CD4-positive, alpha-beta T cell (primary cell): ENCODE data around the gene ADGRG6. TPM values are rescaled to one million over a fixed set of nuclear protein-coding genes. Genes with fewer than 3 reads are reported as not detected.
"Not testable (repeated sequence)": the region's sequence is repeated elsewhere in the genome, so short reads cannot be mapped to it uniquely, and the experiment has no call there.

Source experiments
- ATAC-seq: fragments of 200-7000 bp; cut with Tn5 transposase; one replicate; pipeline ENCODE4 v1.10.0; 2022; ENCODE audit warnings: mild to moderate bottlenecking; ENCODE audit not compliant: poor library complexity
- CTCF ChIA-PET: fragments of 350-600 bp; sonication (Branson Sonifier 250); formaldehyde crosslinking; loops from one replicate; lab custom pipeline; 2021; ENCODE audit warnings: antibody characterized with exemption, inconsistent platforms; lab: Charles Lee
- POLR2A ChIA-PET: fragments of 350-600 bp; sonication (Branson Sonifier 250); formaldehyde crosslinking; loops from one replicate; lab custom pipeline; 2021; ENCODE audit warnings: antibody characterized with exemption, inconsistent platforms; lab: Charles Lee
- DNase-seq, 14 experiments: peaks; one replicate each; pipeline ENCODE4 v3.0.0-alpha.2; 2013 to 2020; ENCODE audit warnings: mixed read lengths in 2 of 14
- H3K27ac ChIP-seq, 2 donors: one replicate each; pipeline versions ENCODE4 v1.5.1 to v1.7.0; 2013; ENCODE audit warnings: low read length in 2 of 2, low read depth in 1 of 2, mild to moderate bottlenecking in 1 of 2
- H3K27me3 ChIP-seq, 2 experiments: 1 replicate in 1 of 2; 2 replicates in 1 of 2; pipeline versions ENCODE4 v1.6.1 to v1.7.0; 2013; ENCODE audit warnings: low read length in 2 of 2, control low read depth in 1 of 2, mild to moderate bottlenecking in 1 of 2, moderate library complexity in 1 of 2; ENCODE audit not compliant: insufficient read depth in 2 of 2, control insufficient read depth in 1 of 2
- H3K36me3 ChIP-seq: one replicate; pipeline ENCODE4 v1.6.1; 2013; ENCODE audit warnings: low read length, control low read depth; ENCODE audit not compliant: insufficient read depth
- H3K4me1 ChIP-seq: one replicate; pipeline ENCODE4 v1.6.1; 2013; ENCODE audit warnings: low read length, control low read depth; ENCODE audit not compliant: insufficient read depth
- H3K4me3 ChIP-seq: one replicate; pipeline ENCODE4 v1.5.1; 2013; ENCODE audit warnings: mild to moderate bottlenecking, low read length, moderate library complexity
- H3K9me3 ChIP-seq, 2 experiments: 1 replicate in 1 of 2; 2 replicates in 1 of 2; pipeline versions ENCODE4 v1.6.1 to v1.7.0; 2013; ENCODE audit warnings: low read length in 2 of 2, mild to moderate bottlenecking in 2 of 2, control low read depth in 1 of 2, moderate library complexity in 1 of 2; ENCODE audit not compliant: control insufficient read depth in 1 of 2, insufficient read depth in 1 of 2
- H3K27ac Mint-ChIP-seq: one replicate; pipeline ENCODE4 v1.8.0; 2020; ENCODE audit warnings: mixed read lengths
- H3K27me3 Mint-ChIP-seq: one replicate; pipeline ENCODE4 v1.8.0; 2021; ENCODE audit warnings: mixed read lengths
- H3K36me3 Mint-ChIP-seq: one replicate; pipeline ENCODE4 v1.8.0; 2021; ENCODE audit warnings: low read depth, mixed read lengths
- H3K4me1 Mint-ChIP-seq: one replicate; pipeline ENCODE4 v1.8.0; 2021; ENCODE audit warnings: low read depth, mixed read lengths
- H3K4me3 Mint-ChIP-seq: one replicate; pipeline ENCODE4 v1.8.0; 2020; ENCODE audit warnings: mild to moderate bottlenecking, mixed read lengths
- H3K9me3 Mint-ChIP-seq: one replicate; pipeline ENCODE4 v1.8.0; 2020; ENCODE audit warnings: mixed read lengths
- intact Hi-C, 2 experiments: fragments of 100-400 bp; cut with DNase I in 1 of 2; cut with micrococcal nuclease in 1 of 2; formaldehyde crosslinking; loops; one replicate each; pipeline versions ENCODE4 v1.15.1 to v1.9.0; 2023 to 2025; cut with DNase I, micrococcal nuclease
- total RNA-seq, 174 experiments: library from RNA in 2 of 174; stranded (reverse) in 2 of 174; gene quantifications; one replicate each; pipeline ENCODE4 v1.2.3 and lab custom pipeline; 2021 to 2026
- TF ChIP-seq, protein P1 (sequence below): fragments of 200-600 bp; IDR thresholded peaks from one replicate; pipeline ENCODE4 v1.8.0; 2022; ENCODE audit warnings: antibody characterized with exemption, mild to moderate bottlenecking

The ADGRG6 gene
- total RNA-seq, 2 experiments from 2014 or later, result 0.31 to 0.63 TPM

DNA sequence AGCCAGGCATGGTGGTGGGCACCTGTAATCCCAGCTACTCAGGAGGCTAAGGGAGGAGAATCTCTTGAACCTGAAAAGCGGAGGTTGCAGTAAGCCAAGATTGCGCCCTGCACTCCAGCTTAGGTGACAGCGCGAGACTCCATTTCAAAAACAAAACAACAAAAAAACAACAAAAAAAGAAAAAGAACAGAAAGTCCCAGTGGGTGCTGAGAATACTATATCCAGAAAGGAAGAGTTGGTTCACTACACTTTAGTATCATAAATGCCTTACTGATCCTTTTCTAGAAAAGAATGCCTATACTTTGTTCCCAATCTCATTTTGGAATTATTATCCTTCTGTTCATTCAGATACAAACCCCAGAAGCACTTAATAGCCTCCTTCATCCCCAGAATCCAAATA, 20.9 kb upstream of the ADGRG6 start:
- ChIA-PET CTCF (no interaction called here), POLR2A (no interaction called here)
- intact Hi-C loops, result no loop called here
- Mint-ChIP-seq H3K4me3 (no peak overlapping the region), H3K27ac (no peak overlapping the region), H3K36me3 (no peaks in the 10 kb centered on the region), H3K9me3 (peaks cover 3% of the 10 kb centered on the region), H3K4me1 (no peaks in the 10 kb centered on the region), H3K27me3 (no peaks in the 10 kb centered on the region)
- DNase-seq, result no peak
- Histone ChIP-seq H3K4me3 (no peak overlapping the region), H3K36me3 (no peaks in the 10 kb centered on the region), H3K27ac (no peak overlapping the region), H3K9me3 (peaks cover 0 to 7% of the 10 kb centered on the region in 2 experiments), H3K27me3 (no peaks in the 10 kb centered on the region), H3K4me1 (no peaks in the 10 kb centered on the region)
- TF ChIP-seq, protein P1, sequence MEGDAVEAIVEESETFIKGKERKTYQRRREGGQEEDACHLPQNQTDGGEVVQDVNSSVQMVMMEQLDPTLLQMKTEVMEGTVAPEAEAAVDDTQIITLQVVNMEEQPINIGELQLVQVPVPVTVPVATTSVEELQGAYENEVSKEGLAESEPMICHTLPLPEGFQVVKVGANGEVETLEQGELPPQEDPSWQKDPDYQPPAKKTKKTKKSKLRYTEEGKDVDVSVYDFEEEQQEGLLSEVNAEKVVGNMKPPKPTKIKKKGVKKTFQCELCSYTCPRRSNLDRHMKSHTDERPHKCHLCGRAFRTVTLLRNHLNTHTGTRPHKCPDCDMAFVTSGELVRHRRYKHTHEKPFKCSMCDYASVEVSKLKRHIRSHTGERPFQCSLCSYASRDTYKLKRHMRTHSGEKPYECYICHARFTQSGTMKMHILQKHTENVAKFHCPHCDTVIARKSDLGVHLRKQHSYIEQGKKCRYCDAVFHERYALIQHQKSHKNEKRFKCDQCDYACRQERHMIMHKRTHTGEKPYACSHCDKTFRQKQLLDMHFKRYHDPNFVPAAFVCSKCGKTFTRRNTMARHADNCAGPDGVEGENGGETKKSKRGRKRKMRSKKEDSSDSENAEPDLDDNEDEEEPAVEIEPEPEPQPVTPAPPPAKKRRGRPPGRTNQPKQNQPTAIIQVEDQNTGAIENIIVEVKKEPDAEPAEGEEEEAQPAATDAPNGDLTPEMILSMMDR, result no peak
- ATAC-seq, result no peak

DNA sequence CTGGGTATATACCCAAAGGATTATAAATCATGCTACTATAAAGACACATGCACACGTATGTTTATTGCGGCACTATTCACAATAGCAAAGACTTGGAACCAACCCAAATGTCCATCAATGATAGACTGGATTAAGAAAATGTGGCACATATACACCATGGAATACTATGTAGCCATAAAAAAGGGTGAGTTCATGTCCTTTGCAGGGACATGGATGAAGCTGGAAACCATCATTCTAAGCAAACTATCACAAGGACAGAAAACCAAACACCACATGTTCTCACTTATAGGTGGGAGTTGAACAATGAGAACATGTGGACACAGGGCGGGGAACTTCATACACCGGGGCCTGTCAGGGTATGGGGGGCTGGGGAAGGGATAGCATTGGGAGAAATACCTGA, 18.7 kb upstream of the ADGRG6 start:
- H3K27me3 Mint-ChIP-seq, H3K4me1 Mint-ChIP-seq, H3K27ac Mint-ChIP-seq, intact Hi-C loops, DNase-seq, H3K27me3 ChIP-seq, H3K36me3 Mint-ChIP-seq, H3K4me1 ChIP-seq, CTCF ChIA-PET, H3K4me3 ChIP-seq, H3K27ac ChIP-seq, H3K9me3 ChIP-seq, H3K4me3 Mint-ChIP-seq, H3K9me3 Mint-ChIP-seq, POLR2A ChIA-PET, H3K36me3 ChIP-seq, ATAC-seq: not testable (repeated sequence)

DNA sequence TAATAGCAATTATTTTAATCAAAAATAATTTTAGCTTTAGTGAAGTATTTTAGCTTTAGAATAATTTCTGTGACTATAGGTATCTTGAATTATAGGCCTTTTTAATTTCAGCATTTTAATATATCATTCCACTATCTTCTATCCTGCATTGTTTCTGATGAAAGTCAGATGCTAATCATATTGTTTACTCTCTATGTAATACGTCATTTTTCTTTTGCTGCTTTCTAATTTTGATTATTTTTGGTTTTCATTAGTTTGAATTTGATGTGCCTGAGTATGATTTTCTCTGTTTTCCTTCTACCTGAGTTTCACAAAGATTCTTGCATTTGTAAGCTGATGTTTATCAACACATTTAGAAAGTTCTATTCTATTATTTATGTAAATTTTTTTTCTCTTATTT, 17.4 kb upstream of the ADGRG6 start:
- POLR2A ChIA-PET, result no interaction called here
- TF ChIP-seq, protein P1, result no peak
- no peak overlapping the region for H3K27ac Mint-ChIP-seq
- no peaks in the 10 kb centered on the region for H3K27me3 Mint-ChIP-seq
- no peaks in the 10 kb centered on the region for H3K36me3 ChIP-seq
- H3K36me3 Mint-ChIP-seq, result no peaks in the 10 kb centered on the region
- H3K27ac ChIP-seq, result no peak overlapping the region
- no peak for ATAC-seq
- intact Hi-C loops, result no loop called here
- H3K9me3 Mint-ChIP-seq, result peaks cover 3% of the 10 kb centered on the region
- H3K4me1 Mint-ChIP-seq, result no peaks in the 10 kb centered on the region
- no peak for DNase-seq
- CTCF ChIA-PET, result no interaction called here
- H3K4me3 ChIP-seq, result no peak overlapping the region
- no peak overlapping the region for H3K4me3 Mint-ChIP-seq
- H3K4me1 ChIP-seq, result no peaks in the 10 kb centered on the region
- no peaks in the 10 kb centered on the region for H3K27me3 ChIP-seq
- H3K9me3 ChIP-seq, result peaks cover 0 to 7% of the 10 kb centered on the region in 2 experiments
